Right atrium auricular region (tissue), 2 donors: Measurements from ENCODE around the gene SHANK2. TPM values are rescaled to one million over a fixed set of nuclear protein-coding genes. Genes with fewer than 3 reads are reported as not detected.
"Not testable (repeated sequence)": the region's sequence is repeated elsewhere in the genome, so short reads cannot be mapped to it uniquely, and the experiment has no call there.

Source experiments
- DNase-seq: peaks from one replicate; pipeline ENCODE4 v3.0.0-alpha.2; 2019; ENCODE audit warnings: low spot score
- H3K27ac ChIP-seq, 2 donors: fragments of 200-600 bp; sonication (generic); 1 replicate in 1 of 2; 2 replicates in 1 of 2; pipeline ENCODE4 v1.5.1; 2016 to 2019
- H3K27me3 ChIP-seq, 2 donors: fragments of 200-600 bp; sonication (generic); one replicate each; pipeline versions ENCODE4 v1.5.1 to v1.6.0; 2017 to 2019
- H3K36me3 ChIP-seq: fragments of 200-600 bp; sonication (generic); one replicate; pipeline ENCODE4 v1.5.1; 2016
- H3K4me1 ChIP-seq, 2 donors: fragments of 200-600 bp; sonication (generic); one replicate each; pipeline versions ENCODE4 v1.5.1 to v1.6.0; 2017 to 2019
- H3K4me3 ChIP-seq, 2 donors: fragments of 200-600 bp; sonication (generic); 1 replicate in 1 of 2; 2 replicates in 1 of 2; pipeline ENCODE4 v1.5.1; 2017 to 2019; ENCODE audit warnings: mild to moderate bottlenecking in 1 of 2, moderate library complexity in 1 of 2
- H3K9me3 ChIP-seq, 2 donors: fragments of 200-600 bp; sonication (generic); one replicate each; pipeline ENCODE4 v1.5.1; 2019
- total RNA-seq, 2 donors: library from RNA; depleted of rRNA; stranded (reverse); fragments of >200 nt; gene quantifications; one replicate each; pipeline ENCODE4 v1.1.0, GENCODE V29; 2016
- TF ChIP-seq, protein P1 (sequence below), 2 donors: fragments of 200-600 bp; sonication (generic); IDR thresholded peaks; one replicate each; pipeline ENCODE4 v1.5.1; 2019; ENCODE audit warnings: antibody characterized with exemption in 2 of 2

The SHANK2 gene
- total RNA-seq, 2 donors from 2014 or later, result 0.07 to 0.35 TPM

DNA sequence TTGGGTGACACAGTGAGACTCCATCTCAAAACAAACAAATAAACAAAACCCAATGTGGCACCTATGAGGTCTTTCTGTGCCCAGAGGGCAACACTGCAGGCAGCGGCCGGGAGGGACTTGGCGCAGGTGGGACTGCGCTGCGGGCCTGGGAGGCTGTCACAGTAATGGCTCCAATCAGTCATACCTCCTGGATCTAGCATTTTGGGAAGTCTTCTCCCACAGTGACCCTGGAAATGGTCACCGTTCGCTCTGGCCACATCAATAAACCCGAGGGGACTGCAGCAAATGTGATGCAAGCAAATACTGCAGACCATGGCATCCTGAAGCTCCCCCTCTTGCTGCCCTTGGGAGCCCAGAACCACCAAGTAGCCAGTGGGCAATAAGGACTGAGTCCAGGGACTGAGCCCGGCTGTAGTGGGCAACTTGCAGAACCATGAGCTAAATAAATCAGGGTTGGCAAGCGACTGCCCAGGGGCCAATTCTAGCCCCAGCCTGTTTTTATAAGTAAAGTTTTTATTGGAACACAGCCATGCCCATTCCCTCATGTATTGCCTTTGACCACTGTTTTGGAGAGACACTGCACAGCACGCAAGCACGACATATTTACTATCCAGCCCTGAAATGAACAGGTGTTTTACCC lies 15.4 kb downstream of the SHANK2 start:
- Histone ChIP-seq H3K27ac (no peak overlapping the region), H3K9me3 (no peaks in the 10 kb centered on the region), H3K4me3 (no peak overlapping the region), H3K27me3 (no peaks in the 10 kb centered on the region), H3K36me3 (no peaks in the 10 kb centered on the region), H3K4me1 (no peaks in the 10 kb centered on the region)
- DNase-seq, result no peak
- TF ChIP-seq, protein P1, sequence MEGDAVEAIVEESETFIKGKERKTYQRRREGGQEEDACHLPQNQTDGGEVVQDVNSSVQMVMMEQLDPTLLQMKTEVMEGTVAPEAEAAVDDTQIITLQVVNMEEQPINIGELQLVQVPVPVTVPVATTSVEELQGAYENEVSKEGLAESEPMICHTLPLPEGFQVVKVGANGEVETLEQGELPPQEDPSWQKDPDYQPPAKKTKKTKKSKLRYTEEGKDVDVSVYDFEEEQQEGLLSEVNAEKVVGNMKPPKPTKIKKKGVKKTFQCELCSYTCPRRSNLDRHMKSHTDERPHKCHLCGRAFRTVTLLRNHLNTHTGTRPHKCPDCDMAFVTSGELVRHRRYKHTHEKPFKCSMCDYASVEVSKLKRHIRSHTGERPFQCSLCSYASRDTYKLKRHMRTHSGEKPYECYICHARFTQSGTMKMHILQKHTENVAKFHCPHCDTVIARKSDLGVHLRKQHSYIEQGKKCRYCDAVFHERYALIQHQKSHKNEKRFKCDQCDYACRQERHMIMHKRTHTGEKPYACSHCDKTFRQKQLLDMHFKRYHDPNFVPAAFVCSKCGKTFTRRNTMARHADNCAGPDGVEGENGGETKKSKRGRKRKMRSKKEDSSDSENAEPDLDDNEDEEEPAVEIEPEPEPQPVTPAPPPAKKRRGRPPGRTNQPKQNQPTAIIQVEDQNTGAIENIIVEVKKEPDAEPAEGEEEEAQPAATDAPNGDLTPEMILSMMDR (IDR thresholded peaks at IDR 0.05), result no peak

DNA sequence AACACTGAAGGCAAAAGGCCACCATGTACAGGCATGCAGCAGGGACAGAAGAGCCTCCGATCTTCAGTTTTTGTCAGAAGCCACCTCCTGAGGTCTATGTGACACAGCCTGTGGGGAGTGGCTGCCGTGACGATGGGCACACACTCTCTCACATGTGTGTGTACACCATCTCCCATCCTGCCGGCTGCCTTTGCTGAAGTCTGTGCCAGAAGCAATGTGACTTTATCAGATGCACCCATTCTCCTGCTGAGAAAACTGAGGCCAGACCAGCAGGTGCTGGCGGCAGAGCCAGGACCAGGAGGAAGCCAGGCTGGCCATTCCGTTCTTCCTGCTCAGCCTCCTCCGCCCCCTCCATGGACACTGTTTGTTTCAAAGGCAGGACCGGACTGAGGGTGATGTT lies 16.7 kb downstream of the SHANK2 start:
- H3K27ac ChIP-seq, result no peak overlapping the region
- no peak overlapping the region for H3K4me3 ChIP-seq
- TF ChIP-seq, protein P1 (IDR thresholded peaks at IDR 0.05), result no peak
- no peaks in the 10 kb centered on the region for H3K9me3 ChIP-seq
- no peaks in the 10 kb centered on the region for H3K4me1 ChIP-seq
- H3K36me3 ChIP-seq, result no peaks in the 10 kb centered on the region
- H3K27me3 ChIP-seq, result no peaks in the 10 kb centered on the region
- DNase-seq, result no peak

DNA sequence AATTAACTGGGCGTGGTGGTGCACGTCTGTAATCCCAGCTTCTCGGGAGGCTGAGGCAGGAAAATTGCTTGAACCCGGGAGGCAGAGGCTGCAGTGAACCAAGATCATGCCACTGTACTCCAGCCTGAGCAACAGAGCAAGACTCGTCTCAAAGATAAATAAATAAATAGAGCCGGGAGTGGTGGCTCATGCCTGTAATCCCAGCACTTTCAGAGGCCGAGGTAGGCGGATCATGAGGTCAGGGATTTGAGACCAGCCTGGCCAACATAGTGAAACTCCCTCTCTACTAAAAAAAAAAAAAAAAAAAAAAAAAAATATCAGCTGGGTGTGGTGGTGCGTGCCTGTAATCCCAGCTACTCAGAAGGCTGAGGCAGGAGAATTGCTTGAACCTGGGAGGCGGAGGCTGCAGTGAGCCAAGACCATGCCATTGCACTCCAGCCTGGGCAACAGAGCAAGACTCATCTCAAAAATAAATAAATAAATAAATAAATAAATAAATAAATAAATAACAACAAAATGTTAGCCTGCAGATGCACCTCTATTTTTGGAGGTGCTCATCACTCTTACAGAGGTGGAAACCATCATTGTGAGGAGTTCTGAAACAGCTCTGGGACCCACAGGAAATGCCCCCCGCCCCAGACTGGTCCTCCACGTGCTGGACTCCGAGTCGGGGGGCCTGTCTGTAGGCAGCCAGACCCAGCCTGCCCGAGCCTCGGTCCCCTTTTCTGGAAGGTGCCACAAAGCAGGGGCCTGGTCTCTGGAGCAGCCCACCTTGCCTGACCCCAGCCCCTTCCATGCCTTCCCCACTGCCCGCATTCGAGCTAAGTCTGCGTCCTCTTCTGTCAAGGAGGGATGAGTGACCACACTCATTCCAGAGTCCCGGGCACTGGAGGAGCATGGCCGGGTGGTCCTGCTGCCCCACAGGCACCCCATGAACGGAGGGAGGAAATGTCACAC lies 18.2 kb downstream of the SHANK2 start:
- H3K27me3 ChIP-seq, DNase-seq, H3K4me3 ChIP-seq, H3K36me3 ChIP-seq, H3K9me3 ChIP-seq, H3K27ac ChIP-seq, H3K4me1 ChIP-seq: not testable (repeated sequence)

DNA sequence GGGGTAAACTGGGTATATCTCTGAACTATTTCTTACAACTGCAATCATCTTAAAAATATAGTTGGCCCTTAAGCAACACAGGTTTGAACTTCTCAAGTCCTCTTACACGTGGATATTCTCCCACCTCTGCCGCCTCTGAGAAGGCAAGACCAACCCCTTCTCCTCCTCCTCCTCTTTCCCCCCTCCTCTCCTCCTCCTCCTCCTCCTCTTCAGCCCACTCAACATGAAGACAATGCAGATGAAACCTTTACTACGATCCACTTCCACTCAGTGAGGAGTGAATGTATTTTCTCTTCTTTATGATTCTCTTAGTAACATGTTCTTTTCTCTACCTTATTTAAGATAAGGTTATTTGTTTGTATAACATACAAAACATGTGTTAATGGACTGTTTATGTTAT lies 20.0 kb downstream of the SHANK2 start:
- no peaks in the 10 kb centered on the region for H3K36me3 ChIP-seq
- H3K27me3 ChIP-seq, result no peaks in the 10 kb centered on the region
- DNase-seq, result no peak
- no peak overlapping the region for H3K4me3 ChIP-seq
- TF ChIP-seq, protein P1 (IDR thresholded peaks at IDR 0.05), result no peak
- H3K4me1 ChIP-seq, result no peaks in the 10 kb centered on the region
- no peak overlapping the region for H3K27ac ChIP-seq
- peaks cover 6 to 14% of the 10 kb centered on the region in 2 donors for H3K9me3 ChIP-seq

DNA sequence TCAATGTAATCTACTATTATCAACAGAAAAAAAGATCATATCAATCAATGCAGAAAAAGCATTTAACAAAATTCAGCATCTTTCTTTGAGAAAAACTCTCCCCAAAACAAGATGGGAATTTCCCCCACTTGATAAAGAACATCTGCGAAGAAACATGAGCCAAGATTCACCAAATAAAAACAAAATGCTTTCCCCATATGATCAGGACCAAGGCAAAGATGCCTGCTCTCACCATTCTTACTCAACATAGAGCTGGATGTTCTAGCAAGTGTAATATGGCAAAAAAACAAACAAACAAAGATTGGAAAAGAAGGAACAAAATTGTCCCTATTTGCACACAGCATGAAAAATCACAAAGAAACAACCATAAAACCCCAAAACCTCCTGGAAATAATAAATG lies 23.4 kb downstream of the SHANK2 start:
- Histone ChIP-seq H3K4me1 (no peaks in the 10 kb centered on the region), H3K27me3 (no peaks in the 10 kb centered on the region), H3K36me3 (no peaks in the 10 kb centered on the region), H3K9me3 (peaks cover 7 to 33% of the 10 kb centered on the region in 2 donors), H3K27ac (no peak overlapping the region), H3K4me3 (no peak overlapping the region)
- no peak for DNase-seq
- TF ChIP-seq, protein P1 (IDR thresholded peaks at IDR 0.05), result no peak

DNA sequence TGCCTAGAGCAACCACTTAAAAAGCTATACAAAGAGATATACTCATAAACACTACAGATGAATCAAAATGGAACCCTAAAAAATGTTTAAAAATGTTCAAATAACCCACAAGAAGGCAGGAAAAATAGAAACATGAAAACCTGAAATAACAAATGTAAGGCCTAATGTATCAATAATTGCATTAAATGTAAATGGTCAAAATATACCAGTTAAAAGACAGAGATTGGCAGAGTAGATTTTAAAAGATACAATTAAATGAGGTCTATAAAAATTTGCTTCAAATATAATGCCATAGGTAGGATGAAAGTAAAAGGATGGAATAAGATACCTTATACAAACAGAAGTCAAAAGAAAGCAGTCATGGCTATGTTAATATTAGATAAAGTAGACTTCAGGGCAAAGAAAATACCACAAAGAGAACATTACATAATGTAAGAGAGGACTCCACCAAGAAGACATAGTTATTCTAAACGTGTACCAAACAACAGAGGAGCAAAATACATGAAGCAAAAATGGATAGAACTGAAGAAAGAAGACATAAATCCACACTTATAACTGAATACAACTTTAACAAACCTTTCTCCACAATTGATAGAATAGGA lies 25.2 kb downstream of the SHANK2 start:
- no peaks in the 10 kb centered on the region for H3K36me3 ChIP-seq
- DNase-seq, result no peak
- H3K27me3 ChIP-seq, result no peaks in the 10 kb centered on the region
- no peak overlapping the region for H3K4me3 ChIP-seq
- H3K9me3 ChIP-seq, result peaks cover 7 to 33% of the 10 kb centered on the region in 2 donors
- TF ChIP-seq, protein P1 (IDR thresholded peaks at IDR 0.05), result no peak
- H3K27ac ChIP-seq, result no peak overlapping the region
- no peaks in the 10 kb centered on the region for H3K4me1 ChIP-seq
